K562 (cell line): ENCODE results near the gene FBXW2. TPM values are rescaled to one million over a fixed set of nuclear protein-coding genes. Genes with fewer than 3 reads are reported as not detected.

Experiments
- BCOR ChIP-seq: fragments of 450-650 bp; IDR thresholded peaks from 2 replicates; pipeline ENCODE4 v1.6.1; 2016
- DACH1 ChIP-seq: fragments of 450-650 bp; IDR thresholded peaks from 2 replicates; pipeline ENCODE4 v1.6.1; 2018; ENCODE audit not compliant: partially characterized antibody
- EP400 ChIP-seq: fragments of 450-650 bp; IDR thresholded peaks from 2 replicates; pipeline ENCODE4 v1.6.1; 2017; ENCODE audit warnings: antibody characterized with exemption, mild to moderate bottlenecking, moderate library complexity
- ETV6 ChIP-seq, 3 experiments: fragments of 150-350 bp in 1 of 3; sonication (generic) in 1 of 3; formaldehyde crosslinking in 1 of 3; IDR thresholded peaks; 2 replicates each; pipeline versions ENCODE4 v1.6.1 to v1.8.0; 2014 to 2022; ENCODE audit warnings: borderline replicate concordance in 2 of 3, low read depth in 2 of 3, antibody characterized with exemption in 1 of 3, low read length in 1 of 3, mild to moderate bottlenecking in 1 of 3, missing genetic modification reagents in 1 of 3
- FOSL1 ChIP-seq: fragments of 200-800 bp; sonication (Bioruptor generic); conservative IDR thresholded peaks from 2 replicates; pipeline ENCODE4 v1.6.1; 2016; ENCODE audit warnings: missing genetic modification characterization, missing compliant biosample characterization
- HDAC2 ChIP-seq: fragments of 450-650 bp; IDR thresholded peaks from 2 replicates; pipeline ENCODE4 v1.6.1; 2016; ENCODE audit warnings: mild to moderate bottlenecking
- KDM1A ChIP-seq, 2 experiments: fragments of 450-650 bp; IDR thresholded peaks; 2 replicates each; pipeline ENCODE4 v1.6.1; 2016; ENCODE audit warnings: mild to moderate bottlenecking in 2 of 2
- MXI1 ChIP-seq: IDR thresholded peaks from 2 replicates; pipeline ENCODE4 v1.6.1; 2011; ENCODE audit warnings: low read depth, mild to moderate bottlenecking, improper control_type of control experiment, low read length
- NFATC3 ChIP-seq: fragments of 450-650 bp; IDR thresholded peaks from 2 replicates; pipeline ENCODE4 v1.6.1; 2017; ENCODE audit warnings: mild to moderate bottlenecking
- RCOR1 ChIP-seq, 2 experiments: IDR thresholded peaks; 2 replicates each; pipeline ENCODE4 v1.6.1; 2012; ENCODE audit warnings: low read depth in 2 of 2, low read length in 2 of 2, borderline replicate concordance in 1 of 2, improper control_type of control experiment in 1 of 2
- SMAD1 ChIP-seq: fragments of 150-350 bp; IDR thresholded peaks from 2 replicates; pipeline ENCODE4 v1.6.1; 2014; ENCODE audit warnings: low read length, low read depth; ENCODE audit not compliant: partially characterized antibody
- TCF7L2 ChIP-seq: fragments of 150-350 bp; IDR thresholded peaks from 2 replicates; pipeline ENCODE4 v1.6.1; 2016; ENCODE audit warnings: low read depth, mild to moderate bottlenecking, low read length, moderate library complexity
- ZNF311 ChIP-seq: fragments of 250-450 bp; sonication (Bioruptor Pico); IDR thresholded peaks from 2 replicates; pipeline ENCODE4 v1.4.0; 2020; ENCODE audit warnings: mild to moderate bottlenecking, moderate library complexity
- polyA plus RNA-seq, 8 experiments: library from polyadenylated mRNA; depleted of rRNA in 4 of 8; stranded (reverse) in 5 of 8; unstranded in 3 of 8; fragments of >200 nt; fragmentation: Nextera tagmentation in 2 of 8; fragmentation: Illumina TruSeq in 1 of 8; extraction: Ambion mirVana in 2 of 8; extraction: Trizol in 1 of 8; gene quantifications; 2 replicates each; pipeline versions ENCODE4 v1.2.1 to v1.2.3, GENCODE V29; 2011 to 2014; ENCODE audit warnings: inconsistent platforms in 1 of 8, missing spikeins in 1 of 8
- total RNA-seq, 7 experiments: library from RNA; depleted of rRNA in 6 of 7; stranded (reverse); fragments of >200 nt in 6 of 7; fragmentation: Illumina TruSeq in 2 of 7; extraction: Trizol in 2 of 7; gene quantifications; 2 replicates each; pipeline versions ENCODE4 v1.2.1 to v1.2.3, GENCODE V29; 2011 to 2021; ENCODE audit warnings: low replicate concordance in 1 of 7
- TF ChIP-seq, protein P1 (sequence below): sonication (generic); formaldehyde crosslinking; IDR thresholded peaks from 2 replicates; pipeline ENCODE4 v1.8.1; 2023; ENCODE audit warnings: mild to moderate bottlenecking, missing genetic modification reagents
- TF ChIP-seq, protein P2 (sequence below): fragments of 250-450 bp; sonication (Bioruptor Pico); IDR thresholded peaks from 2 replicates; pipeline ENCODE4 v1.8.0; 2021; ENCODE audit warnings: moderate library complexity, mild to moderate bottlenecking, inconsistent platforms
- TF ChIP-seq, protein P3 (sequence below): fragments of 450-650 bp; IDR thresholded peaks from 2 replicates; pipeline ENCODE4 v1.6.1; 2016
- TF ChIP-seq, protein P4 (sequence below): fragments of 250-450 bp; sonication (Bioruptor Pico); IDR thresholded peaks from 2 replicates; pipeline ENCODE4 v1.4.0; 2020; ENCODE audit warnings: mild to moderate bottlenecking, moderate library complexity
- TF ChIP-seq, protein P5 (sequence below): fragments of 250-450 bp; sonication (Bioruptor Pico); IDR thresholded peaks from 2 replicates; pipeline ENCODE4 v1.6.1; 2021; ENCODE audit warnings: mild to moderate bottlenecking

Gene FBXW2
- total and polyA plus RNA-seq, 9 of the 15 experiments (the other 6 are each of a cell fraction or from before 2014, with no cell fraction given): 2.5 to 57.8 (median 28.1) TPM

DNA sequence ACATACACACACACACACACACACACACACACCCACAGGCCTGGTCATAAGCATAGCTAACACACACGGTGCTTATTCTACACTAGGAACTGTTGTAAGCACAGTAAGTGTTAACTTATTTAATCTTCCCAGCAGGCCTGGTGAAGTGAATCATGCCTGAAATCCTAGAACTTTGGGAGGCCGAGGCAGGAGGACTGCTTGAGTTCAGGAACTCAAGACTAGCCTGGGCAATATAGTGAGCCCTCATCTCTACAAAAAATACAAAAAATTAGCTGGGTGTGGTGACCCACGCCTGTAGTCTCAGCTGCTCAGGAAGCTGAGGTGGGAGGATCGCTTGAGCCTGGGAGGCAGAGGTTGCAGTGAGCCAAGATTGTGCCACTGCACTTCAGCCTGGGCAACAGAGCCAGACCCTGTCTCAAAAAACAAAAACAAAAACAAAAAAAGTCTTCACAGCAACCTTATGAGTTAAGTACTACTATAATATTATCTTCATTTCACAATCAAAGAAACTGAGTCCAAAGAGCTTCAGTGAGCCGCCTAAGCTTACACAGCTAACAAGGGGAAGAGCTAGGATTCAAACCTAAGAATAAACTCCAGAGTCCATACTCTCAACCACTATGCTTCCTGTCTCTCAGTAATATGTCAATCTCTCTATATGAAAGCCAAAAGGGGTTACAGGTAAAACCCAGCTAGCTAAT, 81.2 kb downstream of the FBXW2 start (continued):
- TF ChIP-seq, protein P1, sequence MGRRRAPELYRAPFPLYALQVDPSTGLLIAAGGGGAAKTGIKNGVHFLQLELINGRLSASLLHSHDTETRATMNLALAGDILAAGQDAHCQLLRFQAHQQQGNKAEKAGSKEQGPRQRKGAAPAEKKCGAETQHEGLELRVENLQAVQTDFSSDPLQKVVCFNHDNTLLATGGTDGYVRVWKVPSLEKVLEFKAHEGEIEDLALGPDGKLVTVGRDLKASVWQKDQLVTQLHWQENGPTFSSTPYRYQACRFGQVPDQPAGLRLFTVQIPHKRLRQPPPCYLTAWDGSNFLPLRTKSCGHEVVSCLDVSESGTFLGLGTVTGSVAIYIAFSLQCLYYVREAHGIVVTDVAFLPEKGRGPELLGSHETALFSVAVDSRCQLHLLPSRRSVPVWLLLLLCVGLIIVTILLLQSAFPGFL (CRISPR knock-in tag): no peak
- TF ChIP-seq NFATC3: 0 out of 2 replicates have a peak, but pooled peaks have one; percentile 19
- TF ChIP-seq SMAD1: no peak
- TF ChIP-seq, protein P2, sequence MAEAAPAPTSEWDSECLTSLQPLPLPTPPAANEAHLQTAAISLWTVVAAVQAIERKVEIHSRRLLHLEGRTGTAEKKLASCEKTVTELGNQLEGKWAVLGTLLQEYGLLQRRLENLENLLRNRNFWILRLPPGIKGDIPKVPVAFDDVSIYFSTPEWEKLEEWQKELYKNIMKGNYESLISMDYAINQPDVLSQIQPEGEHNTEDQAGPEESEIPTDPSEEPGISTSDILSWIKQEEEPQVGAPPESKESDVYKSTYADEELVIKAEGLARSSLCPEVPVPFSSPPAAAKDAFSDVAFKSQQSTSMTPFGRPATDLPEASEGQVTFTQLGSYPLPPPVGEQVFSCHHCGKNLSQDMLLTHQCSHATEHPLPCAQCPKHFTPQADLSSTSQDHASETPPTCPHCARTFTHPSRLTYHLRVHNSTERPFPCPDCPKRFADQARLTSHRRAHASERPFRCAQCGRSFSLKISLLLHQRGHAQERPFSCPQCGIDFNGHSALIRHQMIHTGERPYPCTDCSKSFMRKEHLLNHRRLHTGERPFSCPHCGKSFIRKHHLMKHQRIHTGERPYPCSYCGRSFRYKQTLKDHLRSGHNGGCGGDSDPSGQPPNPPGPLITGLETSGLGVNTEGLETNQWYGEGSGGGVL: no peak
- TF ChIP-seq RCOR1 (IDR thresholded peaks at IDR 0.05; ENCODE audit: borderline replicate concordance in 1 of 2, low read depth in 2 of 2, low read length in 2 of 2): no peak
- TF ChIP-seq FOSL1 (tag): 0 out of 2 replicates have a peak, but pooled peaks have one; percentile 18
- TF ChIP-seq HDAC2: 0 out of 2 replicates have a peak, but pooled peaks have one; percentile 37
- peak in 1 of 2 experiments; percentile 45; a peak in 3 of 4 replicates for TF ChIP-seq KDM1A (IDR thresholded peaks at IDR 0.05)
- TF ChIP-seq, protein P3, sequence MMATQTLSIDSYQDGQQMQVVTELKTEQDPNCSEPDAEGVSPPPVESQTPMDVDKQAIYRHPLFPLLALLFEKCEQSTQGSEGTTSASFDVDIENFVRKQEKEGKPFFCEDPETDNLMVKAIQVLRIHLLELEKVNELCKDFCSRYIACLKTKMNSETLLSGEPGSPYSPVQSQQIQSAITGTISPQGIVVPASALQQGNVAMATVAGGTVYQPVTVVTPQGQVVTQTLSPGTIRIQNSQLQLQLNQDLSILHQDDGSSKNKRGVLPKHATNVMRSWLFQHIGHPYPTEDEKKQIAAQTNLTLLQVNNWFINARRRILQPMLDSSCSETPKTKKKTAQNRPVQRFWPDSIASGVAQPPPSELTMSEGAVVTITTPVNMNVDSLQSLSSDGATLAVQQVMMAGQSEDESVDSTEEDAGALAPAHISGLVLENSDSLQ: 0 out of 2 replicates have a peak, but pooled peaks have one; percentile 6
- no peak for TF ChIP-seq ZNF311 (CRISPR knock-in tag)
- TF ChIP-seq, protein P4, sequence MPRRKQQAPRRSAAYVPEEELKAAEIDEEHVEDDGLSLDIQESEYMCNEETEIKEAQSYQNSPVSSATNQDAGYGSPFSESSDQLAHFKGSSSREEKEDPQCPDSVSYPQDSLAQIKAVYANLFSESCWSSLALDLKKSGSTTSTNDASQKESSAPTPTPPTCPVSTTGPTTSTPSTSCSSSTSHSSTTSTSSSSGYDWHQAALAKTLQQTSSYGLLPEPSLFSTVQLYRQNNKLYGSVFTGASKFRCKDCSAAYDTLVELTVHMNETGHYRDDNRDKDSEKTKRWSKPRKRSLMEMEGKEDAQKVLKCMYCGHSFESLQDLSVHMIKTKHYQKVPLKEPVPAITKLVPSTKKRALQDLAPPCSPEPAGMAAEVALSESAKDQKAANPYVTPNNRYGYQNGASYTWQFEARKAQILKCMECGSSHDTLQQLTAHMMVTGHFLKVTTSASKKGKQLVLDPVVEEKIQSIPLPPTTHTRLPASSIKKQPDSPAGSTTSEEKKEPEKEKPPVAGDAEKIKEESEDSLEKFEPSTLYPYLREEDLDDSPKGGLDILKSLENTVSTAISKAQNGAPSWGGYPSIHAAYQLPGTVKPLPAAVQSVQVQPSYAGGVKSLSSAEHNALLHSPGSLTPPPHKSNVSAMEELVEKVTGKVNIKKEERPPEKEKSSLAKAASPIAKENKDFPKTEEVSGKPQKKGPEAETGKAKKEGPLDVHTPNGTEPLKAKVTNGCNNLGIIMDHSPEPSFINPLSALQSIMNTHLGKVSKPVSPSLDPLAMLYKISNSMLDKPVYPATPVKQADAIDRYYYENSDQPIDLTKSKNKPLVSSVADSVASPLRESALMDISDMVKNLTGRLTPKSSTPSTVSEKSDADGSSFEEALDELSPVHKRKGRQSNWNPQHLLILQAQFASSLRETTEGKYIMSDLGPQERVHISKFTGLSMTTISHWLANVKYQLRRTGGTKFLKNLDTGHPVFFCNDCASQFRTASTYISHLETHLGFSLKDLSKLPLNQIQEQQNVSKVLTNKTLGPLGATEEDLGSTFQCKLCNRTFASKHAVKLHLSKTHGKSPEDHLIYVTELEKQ: no peak
- no peak for TF ChIP-seq ETV6 (IDR thresholded peaks at IDR 0.05; ENCODE audit: borderline replicate concordance in 1 of 2, low read depth in 2 of 2, low read length in 1 of 2)
- no peak for TF ChIP-seq ETV6 (CRISPR knock-in tag; IDR thresholded peaks at IDR 0.05; ENCODE audit: borderline replicate concordance)
- TF ChIP-seq EP400: 0 out of 2 replicates have a peak, but pooled peaks have one; percentile 2
- TF ChIP-seq TCF7L2: no peak
- TF ChIP-seq, protein P5, sequence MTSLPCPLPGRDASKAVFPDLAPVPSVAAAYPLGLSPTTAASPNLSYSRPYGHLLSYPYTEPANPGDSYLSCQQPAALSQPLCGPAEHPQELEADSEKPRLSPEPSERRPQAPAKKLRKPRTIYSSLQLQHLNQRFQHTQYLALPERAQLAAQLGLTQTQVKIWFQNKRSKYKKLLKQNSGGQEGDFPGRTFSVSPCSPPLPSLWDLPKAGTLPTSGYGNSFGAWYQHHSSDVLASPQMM: no peak
- peak; percentile 82 for TF ChIP-seq BCOR
- TF ChIP-seq MXI1: no peak
- peak; percentile 25 for TF ChIP-seq DACH1
